SU-DHL-6 (cell line): Measurements from ENCODE around the gene FAAP100.
"Not testable (repeated sequence)": the region's sequence is repeated elsewhere in the genome, so short reads cannot be mapped to it uniquely, and the experiment has no call there.

Experiments used
- H2AFZ ChIP-seq: fragments of 200-600 bp; sonication (generic); 2 replicates; pipeline ENCODE4 v1.6.1; 2014; ENCODE audit warnings: low read depth, mild to moderate bottlenecking, moderate library complexity, mixed read lengths, antibody characterized with exemption, low read length; ENCODE audit not compliant: severe bottlenecking
- H3F3A ChIP-seq: fragments of 200-600 bp; shearing (Covaris generic); 2 replicates; pipeline ENCODE4 v1.6.0; 2016; ENCODE audit warnings: antibody characterized with exemption, mild to moderate bottlenecking; ENCODE audit not compliant: insufficient read depth
- H3K27ac ChIP-seq: fragments of 200-600 bp; sonication (generic); 2 replicates; pipeline ENCODE4 v1.5.1; 2016; ENCODE audit warnings: low read depth, mild to moderate bottlenecking, low read length, moderate library complexity, mixed read lengths
- H3K27me3 ChIP-seq: fragments of 200-600 bp; sonication (generic), shearing (Covaris generic); 2 replicates; pipeline ENCODE4 v1.6.0; 2014; ENCODE audit warnings: mild to moderate bottlenecking, low read length
- H3K36me3 ChIP-seq: fragments of 200-600 bp; sonication (generic); 2 replicates; pipeline ENCODE4 v1.6.1; 2014; ENCODE audit warnings: mild to moderate bottlenecking, low read length, mixed read lengths
- H3K4me2 ChIP-seq: fragments of 300-600, 200-600 bp; shearing (Covaris generic), sonication (generic); 2 replicates; pipeline ENCODE4 v1.6.0; 2014; ENCODE audit warnings: low read length, low read depth, mild to moderate bottlenecking; ENCODE audit not compliant: poor library complexity, severe bottlenecking
- H3K4me3 ChIP-seq: fragments of 200-600 bp; sonication (generic); 2 replicates; pipeline ENCODE4 v1.5.1; 2014; ENCODE audit warnings: antibody characterized with exemption, low read length, mild to moderate bottlenecking, mixed read lengths; ENCODE audit not compliant: insufficient read depth, poor library complexity, severe bottlenecking
- H3K79me2 ChIP-seq: fragments of 200-600 bp; sonication (generic); 2 replicates; pipeline ENCODE4 v1.6.1; 2014; ENCODE audit warnings: mild to moderate bottlenecking, low read length, moderate library complexity; ENCODE audit not compliant: insufficient read depth
- H3K9ac ChIP-seq: fragments of 200-600 bp; sonication (generic); 2 replicates; pipeline ENCODE4 v1.7.0; 2014; ENCODE audit warnings: mild to moderate bottlenecking, low read length
- H3K9me2 ChIP-seq: fragments of 200-600 bp; sonication (generic); replicated peaks from 2 replicates; pipeline ENCODE4 v1.6.1; 2014; ENCODE audit warnings: low read length; ENCODE audit not compliant: insufficient read depth
- H3K9me3 ChIP-seq: fragments of 200-600 bp; sonication (generic); 2 replicates; pipeline ENCODE4 v1.6.1; 2014; ENCODE audit warnings: low read length, mixed read lengths; ENCODE audit not compliant: insufficient read depth
- H4K20me1 ChIP-seq: fragments of 200-600 bp; sonication (generic); 2 replicates; pipeline ENCODE4 v1.6.1; 2014; ENCODE audit warnings: low read depth, mild to moderate bottlenecking, antibody characterized with exemption, low read length, moderate library complexity, mixed read lengths
- CTCF ChIP-seq: fragments of 200-600 bp; sonication (generic); IDR thresholded peaks from one replicate; pipeline ENCODE4 v1.5.1; 2017; ENCODE audit warnings: antibody characterized with exemption, mild to moderate bottlenecking, low read length, moderate library complexity; ENCODE audit not compliant: insufficient read depth, poor library complexity, severe bottlenecking
- EZH2phosphoT487 ChIP-seq: fragments of 200-600 bp; sonication (generic), shearing (Covaris generic); conservative IDR thresholded peaks from 2 replicates; pipeline ENCODE4 v1.6.1; 2018; ENCODE audit warnings: mild to moderate bottlenecking, antibody characterized with exemption, low read length, moderate library complexity, mixed read lengths

The FAAP100 gene

GRCh38 chr17:81534157-81535006 is 17.8 kb downstream of the FAAP100 start:
- Histone ChIP-seq H3K36me3 (no peaks in the 10 kb centered on the region), H3K27ac (no peak overlapping the region), H2AFZ (no peak overlapping the region), H3K9me2 (no peaks in the 10 kb centered on the region), H3K79me2 (no peaks in the 10 kb centered on the region), H3K4me3 (no peak overlapping the region), H3F3A (no peaks in the 10 kb centered on the region), H3K9me3 (no peaks in the 10 kb centered on the region), H3K9ac (no peak overlapping the region), H4K20me1 (no peaks in the 10 kb centered on the region; the same call in 1 of the 2 replicates), H3K4me2 (no peak overlapping the region), H3K27me3 (no peaks in the 10 kb centered on the region)
- TF ChIP-seq CTCF (no peak), EZH2phosphoT487 (no peak)

- no peaks in the 10 kb centered on the region for H3F3A ChIP-seq
- TF ChIP-seq EZH2phosphoT487 (no peak), CTCF (no peak)
- no peak overlapping the region for H3K4me3 ChIP-seq
- H3K79me2 ChIP-seq = no peaks in the 10 kb centered on the region
- H3K27ac ChIP-seq = no peak overlapping the region
- H2AFZ ChIP-seq = no peak overlapping the region
- no peak overlapping the region for H3K4me2 ChIP-seq
- no peaks in the 10 kb centered on the region for H3K9me3 ChIP-seq
- no peaks in the 10 kb centered on the region for H3K36me3 ChIP-seq
- no peaks in the 10 kb centered on the region for H3K9me2 ChIP-seq
- H3K27me3 ChIP-seq = no peaks in the 10 kb centered on the region
- no peaks in the 10 kb centered on the region; the same call in 1 of the 2 replicates for H4K20me1 ChIP-seq
- no peak overlapping the region for H3K9ac ChIP-seq
These were observed 18.6 kb downstream of the FAAP100 start for GRCh38 chr17:81533339-81534141.

DNA sequence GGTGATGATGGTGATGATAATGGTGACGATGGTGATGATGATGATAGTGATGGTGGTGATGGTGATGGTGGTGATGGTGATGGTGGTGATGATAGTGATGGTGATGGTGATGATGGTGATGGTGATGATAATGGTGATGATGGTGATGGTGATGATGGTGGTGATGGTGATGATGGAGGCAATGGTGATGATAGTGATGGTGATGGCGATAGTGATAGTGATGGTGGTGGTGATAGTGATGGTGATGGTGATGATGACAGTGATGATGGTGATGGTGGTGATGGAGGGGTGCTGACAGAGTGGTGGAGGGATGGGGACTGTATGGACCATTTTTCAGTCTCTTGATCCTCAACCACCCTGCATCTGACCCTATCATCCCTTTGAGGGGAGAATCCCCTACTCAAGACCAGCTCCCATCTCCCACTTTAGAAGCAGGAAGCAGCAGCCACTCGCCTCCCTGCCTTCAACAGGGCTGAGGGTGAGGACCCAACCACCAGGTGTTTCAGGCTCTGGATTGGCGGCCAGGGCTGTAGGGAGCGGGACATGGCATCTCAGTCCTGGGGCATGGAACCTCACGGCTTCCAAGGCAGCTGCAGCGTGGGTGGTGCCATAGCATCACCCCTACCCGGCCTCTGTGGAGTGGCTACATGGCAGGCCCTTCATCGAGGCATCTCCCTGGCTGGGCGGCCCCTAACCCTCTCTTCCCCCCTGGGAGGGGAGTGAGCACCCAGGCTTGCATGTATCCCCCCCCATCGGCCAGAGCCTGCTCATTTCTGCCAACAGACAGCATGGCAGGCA is 19.5 kb downstream of the FAAP100 start:
- Histone ChIP-seq H3K9me3 (no peaks in the 10 kb centered on the region), H3K79me2 (no peaks in the 10 kb centered on the region), H3K27me3 (no peaks in the 10 kb centered on the region), H4K20me1 (no peaks in the 10 kb centered on the region; the same call in 1 of the 2 replicates), H3K36me3 (no peaks in the 10 kb centered on the region), H3K27ac (no peak overlapping the region), H2AFZ (no peak overlapping the region), H3K4me2 (no peak overlapping the region), H3K9ac (no peak overlapping the region), H3F3A (no peaks in the 10 kb centered on the region), H3K4me3 (no peak overlapping the region), H3K9me2 (no peaks in the 10 kb centered on the region)
- TF ChIP-seq EZH2phosphoT487 (no peak), CTCF (no peak)

DNA sequence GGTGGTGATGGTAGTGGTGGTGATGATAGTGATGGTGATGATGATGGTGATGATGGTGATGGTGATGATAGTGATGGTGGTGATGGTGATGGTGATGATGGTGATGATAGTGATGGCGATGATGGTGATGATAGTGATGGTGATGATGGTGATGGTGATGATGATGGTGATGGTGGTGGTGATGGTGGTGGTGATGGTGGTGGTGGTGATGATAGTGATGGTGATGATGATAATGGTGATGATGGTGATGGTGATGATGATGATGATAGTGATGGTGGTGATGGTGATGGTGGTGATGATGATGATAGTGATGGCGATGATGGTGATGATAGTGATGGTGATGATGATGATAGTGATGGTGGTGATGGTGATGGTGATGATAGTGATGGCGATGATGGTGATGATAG is 20.2 kb downstream of the FAAP100 start:
- not testable (repeated sequence) for H3K4me2 ChIP-seq, H3K79me2 ChIP-seq, H3K9me3 ChIP-seq, H2AFZ ChIP-seq, H4K20me1 ChIP-seq, H3K4me3 ChIP-seq, H3K27me3 ChIP-seq, H3K27ac ChIP-seq, H3F3A ChIP-seq, H3K9ac ChIP-seq, H3K9me2 ChIP-seq, H3K36me3 ChIP-seq

DNA sequence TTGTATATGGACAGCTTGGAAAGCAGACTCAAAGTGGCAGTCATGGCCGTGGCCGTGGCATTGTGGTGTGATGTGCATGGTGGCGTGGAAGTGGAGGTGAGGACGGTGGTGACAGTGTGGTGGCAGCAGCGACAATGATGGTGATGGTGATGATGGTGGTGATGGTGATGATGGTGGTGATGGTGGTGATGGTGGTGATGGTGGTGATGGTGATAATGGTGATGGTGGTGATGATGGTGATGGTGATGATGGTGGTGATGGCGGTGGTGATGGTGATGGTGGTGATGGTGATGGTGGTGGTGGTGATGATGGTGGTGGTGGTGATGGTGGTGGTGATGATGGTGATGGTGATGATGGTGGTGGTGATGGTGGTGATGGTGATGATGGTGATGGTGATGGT is 21.1 kb downstream of the FAAP100 start:
- not testable (repeated sequence) for H3K36me3 ChIP-seq, H3K4me2 ChIP-seq, H3K9me2 ChIP-seq, H3K27ac ChIP-seq, H3F3A ChIP-seq, H3K4me3 ChIP-seq, H3K9me3 ChIP-seq, H3K27me3 ChIP-seq, H3K79me2 ChIP-seq, H3K9ac ChIP-seq, H2AFZ ChIP-seq, H4K20me1 ChIP-seq
